Endothelial cell of umbilical vein (primary cell): ENCODE data around the gene C6orf132.

Experiments used
- CTCF ChIP-seq, 2 donors: IDR thresholded peaks; 1 replicate in 1 of 2; 2 replicates in 1 of 2; pipeline ENCODE4 v1.5.1; 2011; ENCODE audit warnings: low read length in 2 of 2, mild to moderate bottlenecking in 2 of 2, moderate library complexity in 2 of 2, control low read depth in 1 of 2, inconsistent platforms in 1 of 2, low read depth in 1 of 2; ENCODE audit not compliant: insufficient read depth in 1 of 2; ENCODE audit errors: extremely low read depth in 1 of 2
- EZH2 ChIP-seq: IDR thresholded peaks from 2 replicates; pipeline ENCODE4 v1.6.1; 2012; ENCODE audit warnings: borderline replicate concordance, low read depth, mild to moderate bottlenecking, moderate library complexity, low read length, inconsistent platforms; ENCODE audit not compliant: severe bottlenecking
- FOS ChIP-seq: IDR thresholded peaks from 2 replicates; pipeline ENCODE4 v1.6.1; 2011; ENCODE audit warnings: mild to moderate bottlenecking, low read length, moderate library complexity, borderline replicate concordance; ENCODE audit not compliant: insufficient read depth
- MYC ChIP-seq: IDR thresholded peaks from one replicate; pipeline ENCODE4 v1.6.1; 2011; ENCODE audit warnings: mild to moderate bottlenecking, low read depth, low read length
- POLR2A ChIP-seq: IDR thresholded peaks from 2 replicates; pipeline ENCODE4 v1.6.1; 2012; ENCODE audit warnings: low read depth, mild to moderate bottlenecking, control low read depth, low read length
- POLR2AphosphoS5 ChIP-seq: IDR thresholded peaks from 2 replicates; pipeline ENCODE4 v1.6.1; 2012; ENCODE audit warnings: low read depth, mild to moderate bottlenecking, control low read depth, low read length, moderate library complexity; ENCODE audit not compliant: insufficient read depth

- TF ChIP-seq EZH2 (no peak), POLR2A (no peak), FOS (no peak), CTCF (IDR thresholded peaks at IDR 0.05; ENCODE audit: extremely low read depth in 1 of 2, insufficient read depth in 1 of 2, low read depth in 1 of 2, low read length in 2 of 2) (no peak), POLR2AphosphoS5 (no peak), MYC (no peak)
Measured at GRCh38 chr6:42185597-42185996, 43.2 kb upstream of the C6orf132 start.
